Esophagus (tissue), 2 donors: ENCODE data around the gene SPARC. TPM values are rescaled to one million over a fixed set of nuclear protein-coding genes. Genes with fewer than 3 reads are reported as not detected.
"Not testable (repeated sequence)": the region's sequence is repeated elsewhere in the genome, so short reads cannot be mapped to it uniquely, and the experiment has no call there.

Experiments used
- H3K27ac ChIP-seq, 2 donors: one replicate each; pipeline ENCODE4 v1.5.1; 2013; ENCODE audit warnings: low read depth in 2 of 2, mild to moderate bottlenecking in 2 of 2, inconsistent platforms in 1 of 2, low read length in 1 of 2, moderate library complexity in 1 of 2
- H3K27me3 ChIP-seq, 2 donors: one replicate each; pipeline ENCODE4 v1.6.1; 2013; ENCODE audit warnings: low read length in 2 of 2, control low read depth in 1 of 2, mild to moderate bottlenecking in 1 of 2; ENCODE audit not compliant: insufficient read depth in 2 of 2, control insufficient read depth in 1 of 2
- H3K36me3 ChIP-seq, 2 donors: one replicate each; pipeline ENCODE4 v1.6.1; 2013; ENCODE audit warnings: low read length in 1 of 2; ENCODE audit not compliant: control insufficient read depth in 2 of 2, insufficient read depth in 2 of 2
- H3K4me1 ChIP-seq, 2 donors: one replicate each; pipeline ENCODE4 v1.6.1; 2013; ENCODE audit warnings: low read length in 1 of 2; ENCODE audit not compliant: control insufficient read depth in 2 of 2, insufficient read depth in 2 of 2
- H3K4me3 ChIP-seq, 2 donors: one replicate each; pipeline ENCODE4 v1.5.1; 2013; ENCODE audit warnings: low read length in 2 of 2, mild to moderate bottlenecking in 2 of 2, low read depth in 1 of 2, moderate library complexity in 1 of 2
- H3K9me3 ChIP-seq, 2 donors: one replicate each; pipeline ENCODE4 v1.6.1; 2013; ENCODE audit warnings: mild to moderate bottlenecking in 2 of 2, low read depth in 1 of 2, low read length in 1 of 2, moderate library complexity in 1 of 2; ENCODE audit not compliant: control insufficient read depth in 2 of 2, insufficient read depth in 1 of 2
- WGBS, 2 donors: extraction: QIAGEN DNeasy Blood & Tissue Kit; methylation state at CpG; one replicate each; pipeline ENCODE4 v1.1.7; 2013; 5-methylcytosine and 5-hydroxymethylcytosine counted together
- polyA plus RNA-seq, 2 donors: library from polyadenylated mRNA; stranded (reverse); fragments of 200-250 nt; gene quantifications; one replicate each; pipeline ENCODE4 v1.2.3, GENCODE V29; 2013
- donor health status: healthy with polysubstance abuse.
- donor health status: Bipolar disorder and iron deficiency.

The SPARC gene
- polyA plus RNA-seq, 2 donors: 12.1 to 52.5 TPM

- 30 to 54% methylated on average over 3 of the region's 3 CpGs for WGBS, 2 donors
These were observed 5.6 kb upstream of the SPARC start for GRCh38 chr5:151692312-151692711.

DNA sequence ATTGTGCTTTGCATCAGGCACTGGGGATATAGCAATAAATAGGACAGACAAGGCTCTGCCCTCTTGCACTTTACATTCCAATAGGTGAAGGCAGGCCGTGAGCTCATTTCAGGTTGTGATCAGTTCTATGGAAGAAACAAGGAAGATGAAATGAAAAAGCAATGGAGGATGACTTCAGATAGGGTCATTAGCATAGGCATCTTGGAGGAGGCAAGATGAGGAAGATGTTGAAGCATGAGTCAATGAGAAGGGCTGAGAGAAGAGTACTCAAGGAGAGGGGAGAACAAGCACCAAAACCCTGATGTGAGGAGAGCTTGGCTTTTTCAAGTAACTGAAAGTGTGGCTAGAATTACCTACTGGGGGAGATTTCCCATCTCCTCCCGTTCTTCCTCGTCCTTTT lies 5.0 kb upstream of the SPARC start:
- Histone ChIP-seq H3K4me1 (peaks cover 0 to 3% of the 10 kb centered on the region in 2 donors), H3K27ac (no peak overlapping the region), H3K36me3 (no peaks in the 10 kb centered on the region), H3K4me3 (no peak overlapping the region), H3K27me3 (no peaks in the 10 kb centered on the region), H3K9me3 (no peaks in the 10 kb centered on the region)
- WGBS, 2 donors: 92 to 94% methylated on average over 3 of the region's 3 CpGs

More at GRCh38 chr5:151692312-151692711, 5.6 kb upstream of the SPARC start:
- Histone ChIP-seq H3K9me3 (no peaks in the 10 kb centered on the region), H3K4me3 (no peak overlapping the region), H3K27ac (no peak overlapping the region), H3K36me3 (no peaks in the 10 kb centered on the region), H3K4me1 (no peaks in the 10 kb centered on the region), H3K27me3 (no peaks in the 10 kb centered on the region)

- WGBS, 2 donors: 85% methylated on average over 8 of the region's 8 CpGs
- not testable (repeated sequence) for H3K27me3 ChIP-seq, H3K36me3 ChIP-seq, H3K4me3 ChIP-seq, H3K9me3 ChIP-seq, H3K27ac ChIP-seq, H3K4me1 ChIP-seq
These were observed 2.9 kb upstream of the SPARC start for GRCh38 chr5:151689591-151689990.

- Histone ChIP-seq H3K4me3 (no peak overlapping the region), H3K36me3 (no peaks in the 10 kb centered on the region), H3K27ac (peak overlapping the region in 1 of 2 donors; percentile 11), H3K9me3 (no peaks in the 10 kb centered on the region), H3K4me1 (peaks cover 0 to 5% of the 10 kb centered on the region in 2 donors), H3K27me3 (no peaks in the 10 kb centered on the region)
- WGBS, 2 donors: 93 to 98% methylated on average over 3 of the region's 3 CpGs
These were observed 1.7 kb upstream of the SPARC start for GRCh38 chr5:151688436-151688835.

- peak overlapping the region; percentile 34 to 55 for H3K4me3 ChIP-seq
- 26 to 36% methylated on average over 10 of the region's 10 CpGs for WGBS, 2 donors
- no peaks in the 10 kb centered on the region for H3K36me3 ChIP-seq
- no peaks in the 10 kb centered on the region for H3K9me3 ChIP-seq
- no peaks in the 10 kb centered on the region for H3K27me3 ChIP-seq
- peak overlapping the region; percentile 83 to 85 for H3K27ac ChIP-seq
- peaks cover 7 to 10% of the 10 kb centered on the region in 2 donors for H3K4me1 ChIP-seq
These were observed 704 bp downstream of the SPARC start for GRCh38 chr5:151685749-151686673.

- Histone ChIP-seq H3K27me3 (no peaks in the 10 kb centered on the region), H3K9me3 (no peaks in the 10 kb centered on the region)
- WGBS, 2 donors: 19 to 37% methylated on average over 7 to 8 of the region's 8 CpGs
These were observed 1.9 kb downstream of the SPARC start for GRCh38 chr5:151684690-151685361.

DNA sequence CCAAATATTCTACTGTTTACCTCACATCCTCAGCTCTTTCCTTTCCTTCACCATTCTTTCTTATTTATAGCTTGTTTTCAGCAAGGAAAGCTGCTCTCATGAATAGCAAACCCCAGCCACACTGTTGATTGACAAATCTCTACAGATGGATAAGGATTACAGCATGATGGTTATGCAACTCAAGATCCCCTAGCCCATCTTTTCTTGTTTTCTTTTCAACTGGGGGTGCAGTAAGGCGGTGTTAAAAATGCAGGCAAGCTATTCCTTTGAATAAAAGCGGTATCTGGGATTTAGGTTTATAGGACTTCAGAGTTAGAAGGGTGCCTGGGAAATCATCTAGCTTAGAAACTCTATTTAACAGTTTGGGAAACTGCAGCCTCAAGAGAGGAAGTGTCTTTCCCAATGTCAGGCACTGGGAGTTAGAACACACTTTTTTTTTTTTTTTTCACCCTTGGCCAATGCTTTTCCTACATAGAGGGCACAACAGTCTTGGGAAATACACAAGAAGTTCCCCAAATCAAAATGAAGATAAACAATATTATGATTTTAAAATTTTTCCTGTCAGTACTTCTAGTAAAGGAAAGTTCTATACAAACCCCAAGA lies 2.6 kb downstream of the SPARC start:
- no peak overlapping the region for H3K27ac ChIP-seq

More at GRCh38 chr5:151684690-151685361, 1.9 kb downstream of the SPARC start:
- Histone ChIP-seq H3K36me3 (no peaks in the 10 kb centered on the region), H3K4me3 (peak overlapping the region; percentile 34 to 55), H3K4me1 (peaks cover 7 to 10% of the 10 kb centered on the region in 2 donors), H3K27ac (peak overlapping the region; percentile 80 to 83)

GRCh38 chr5:151683444-151683843 lies 3.3 kb downstream of the SPARC start:
- Histone ChIP-seq H3K9me3 (no peaks in the 10 kb centered on the region), H3K4me1 (peaks cover 7 to 12% of the 10 kb centered on the region in 2 donors), H3K36me3 (no peaks in the 10 kb centered on the region), H3K27me3 (no peaks in the 10 kb centered on the region), H3K27ac (peak overlapping the region; percentile 23 to 65), H3K4me3 (no peak overlapping the region)
- 45 to 61% methylated on average over 5 of the region's 5 CpGs for WGBS, 2 donors

More for the DNA sequence above, 2.6 kb downstream of the SPARC start:
- 68 to 70% methylated on average over 2 of the region's 2 CpGs for WGBS, 2 donors
- H3K4me1 ChIP-seq: peaks cover 7 to 12% of the 10 kb centered on the region in 2 donors
- no peaks in the 10 kb centered on the region for H3K9me3 ChIP-seq
- no peaks in the 10 kb centered on the region for H3K27me3 ChIP-seq
- no peaks in the 10 kb centered on the region for H3K36me3 ChIP-seq
- no peak overlapping the region for H3K4me3 ChIP-seq

DNA sequence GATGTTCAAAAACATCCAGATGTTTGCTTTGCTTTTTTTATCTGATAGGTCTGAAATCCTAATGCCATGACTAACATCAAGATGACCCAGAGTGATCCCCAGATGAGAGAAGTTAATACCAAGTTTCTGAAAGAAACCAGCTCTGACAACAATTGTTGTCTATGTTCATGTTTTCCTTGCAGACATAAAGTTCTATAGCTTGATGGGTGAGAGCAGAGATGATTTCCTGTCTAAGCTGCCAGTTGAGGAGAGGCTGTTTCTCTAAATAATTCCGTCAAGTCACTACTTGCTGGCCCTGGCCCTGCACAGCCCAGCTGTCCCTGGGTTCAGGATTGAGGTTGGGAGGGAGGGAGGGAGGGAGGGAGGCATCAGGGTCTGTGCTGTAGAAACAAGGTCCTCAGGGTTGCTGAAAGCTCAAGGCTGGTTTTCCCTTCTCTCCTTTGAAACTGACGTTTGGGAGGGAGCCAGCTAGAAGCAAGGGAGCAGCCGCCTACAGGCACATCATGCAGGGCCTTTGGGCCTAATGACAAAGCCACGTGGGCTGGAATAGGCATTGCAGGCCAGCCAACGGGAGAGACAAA lies 3.9 kb downstream of the SPARC start:
- H3K27ac ChIP-seq: peak overlapping the region; percentile 58 to 65
- no peaks in the 10 kb centered on the region for H3K9me3 ChIP-seq
- no peak overlapping the region for H3K4me3 ChIP-seq
- 16 to 37% methylated on average over 5 of the region's 5 CpGs for WGBS, 2 donors
- no peaks in the 10 kb centered on the region for H3K36me3 ChIP-seq
- H3K27me3 ChIP-seq: no peaks in the 10 kb centered on the region
- peaks cover 7 to 12% of the 10 kb centered on the region in 2 donors for H3K4me1 ChIP-seq
